LoVo (cell line): ENCODE results near the gene RERG.
A peak's percentile ranks its signal among the peaks of the same experiment; 100 is the strongest.
"Not testable (repeated sequence)": the region's sequence is repeated elsewhere in the genome, so short reads cannot be mapped to it uniquely, and the experiment has no call there.

ENCODE experiments used
- DNase-seq: peaks from one replicate; pipeline ENCODE4 v3.0.0-alpha.2; 2016; ENCODE audit warnings: low spot score

The RERG gene

DNA sequence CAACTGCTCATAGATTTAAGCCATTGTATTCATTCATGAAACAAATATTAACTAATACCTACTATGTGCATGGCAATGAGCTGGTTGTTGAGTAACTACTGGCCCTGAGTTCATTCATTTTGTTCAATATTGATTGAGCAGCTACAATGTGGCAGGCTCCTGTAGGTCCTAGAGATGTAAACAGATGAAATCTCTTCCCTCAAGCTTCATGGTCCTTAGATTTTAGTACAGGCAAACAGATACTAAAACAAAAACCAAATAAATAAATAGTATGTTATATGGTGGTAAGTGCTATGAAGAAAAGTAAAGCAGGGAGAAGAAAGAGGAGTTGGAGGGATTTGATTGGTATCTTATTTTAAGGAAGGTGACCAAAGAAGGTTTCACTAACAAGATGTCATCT is 77.8 kb downstream of the RERG start:
- DNase-seq, result no peak

DNA sequence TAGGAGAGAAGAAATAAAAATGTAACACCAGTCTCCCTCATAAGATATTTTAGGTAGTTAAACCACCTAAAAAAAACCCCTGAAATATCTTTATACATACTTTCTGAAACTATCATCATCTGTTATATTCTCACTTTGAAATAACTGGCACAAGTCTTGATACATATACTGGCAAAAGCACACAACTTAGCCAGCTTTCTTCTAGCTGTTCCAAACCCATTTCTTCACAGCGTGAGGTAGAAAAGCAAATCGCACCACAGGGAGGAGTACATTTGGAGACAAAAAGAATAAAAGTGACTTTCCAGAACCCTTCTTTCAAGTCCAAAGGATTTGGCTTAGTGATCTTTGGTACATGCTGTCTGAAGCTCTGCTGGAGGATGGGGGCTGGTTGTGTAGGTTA is 78.5 kb downstream of the RERG start:
- no peak for DNase-seq

DNA sequence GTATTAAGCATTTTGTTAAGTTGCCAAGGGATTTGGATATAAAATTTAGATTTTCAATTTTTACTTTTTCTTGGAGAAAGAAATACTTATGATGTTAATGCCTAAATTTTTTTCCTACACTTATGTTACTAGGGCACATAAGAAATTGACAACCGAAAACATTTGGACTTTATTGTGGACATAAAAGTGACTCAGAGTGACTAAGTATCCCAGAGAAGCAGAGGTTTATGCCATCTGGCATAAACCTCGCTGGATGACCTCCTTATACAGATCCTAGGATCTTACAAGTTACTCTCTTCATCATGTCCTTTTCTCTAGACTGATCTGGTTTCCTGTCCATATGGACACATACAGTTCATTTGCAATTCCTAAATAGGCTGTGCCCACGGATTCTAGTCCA is 89.8 kb downstream of the RERG start:
- peak; percentile 26 for DNase-seq

DNA sequence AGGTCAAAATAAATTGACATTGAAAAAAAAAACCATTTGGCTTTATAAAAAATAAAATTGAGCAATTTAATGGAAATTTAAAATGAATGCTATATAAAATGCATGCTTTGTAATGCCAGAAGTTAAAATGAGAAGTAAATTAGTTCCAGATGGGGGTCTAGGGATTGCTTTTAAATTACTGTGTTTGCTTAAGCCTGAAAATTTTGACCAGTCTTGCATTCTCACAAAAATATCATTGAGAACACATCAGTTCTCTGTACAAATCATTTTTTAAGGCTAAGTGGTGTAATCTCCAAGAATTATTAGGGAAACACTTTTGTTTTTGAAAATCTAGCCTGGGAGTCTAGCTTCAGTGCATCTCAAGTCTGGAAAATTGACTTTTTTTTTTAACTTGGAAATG is 90.7 kb downstream of the RERG start:
- DNase-seq, result no peak

DNA sequence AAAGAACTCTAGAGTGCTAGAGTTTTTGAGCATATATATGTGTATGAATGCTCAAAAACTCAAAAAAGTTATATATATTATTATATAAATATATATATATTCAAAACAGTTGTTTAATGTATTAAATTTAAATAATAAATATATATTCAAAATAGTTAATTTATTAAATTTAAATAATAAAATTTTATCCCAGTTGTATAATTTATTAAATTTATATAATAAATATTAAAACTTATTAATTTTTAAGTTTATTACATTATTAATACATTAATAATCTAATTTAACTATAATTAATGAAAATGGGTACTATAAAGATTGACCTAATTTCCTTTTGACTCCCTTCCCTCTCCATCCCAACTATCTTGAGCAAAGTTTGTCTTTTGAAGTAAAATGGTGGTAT is 97.8 kb downstream of the RERG start:
- no peak for DNase-seq

DNA sequence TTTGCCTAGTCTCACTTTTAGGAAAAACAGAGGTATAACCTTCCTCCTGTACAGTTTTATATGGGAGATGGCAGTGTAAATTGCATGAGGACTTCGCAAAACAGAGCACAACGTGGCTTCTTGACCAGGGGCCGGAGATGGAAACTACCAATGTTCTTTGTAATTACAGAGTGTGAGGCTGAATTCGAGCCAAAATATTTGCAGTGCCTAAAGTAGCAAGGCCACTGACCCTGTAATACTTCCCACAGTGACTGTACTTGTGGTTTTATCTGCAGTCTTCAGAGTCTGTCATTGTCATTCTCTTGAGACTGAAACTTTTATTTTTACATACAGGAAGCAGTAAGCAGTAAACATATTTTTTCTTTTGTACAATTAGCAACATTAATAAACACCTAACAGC is 98.9 kb downstream of the RERG start:
- DNase-seq, result no peak

DNA sequence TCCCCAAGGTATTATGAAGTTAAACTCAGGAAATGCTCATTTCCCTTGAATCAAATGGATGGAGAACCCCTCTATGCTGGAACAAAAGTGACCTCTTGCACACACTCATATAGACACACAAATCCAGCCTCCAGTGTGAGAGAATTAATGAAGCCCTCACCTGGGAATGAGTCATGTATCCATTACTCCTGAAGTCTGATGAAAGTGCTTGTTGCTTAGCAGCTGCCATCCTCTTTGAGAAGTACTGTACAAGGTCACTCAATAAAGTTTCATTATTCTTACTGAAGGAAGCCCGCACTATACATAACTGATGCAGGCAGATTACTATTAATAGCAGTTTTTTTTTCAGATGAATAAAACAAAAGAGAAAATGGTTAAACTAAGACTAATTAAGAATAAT is 102.3 kb downstream of the RERG start:
- DNase-seq, result no peak

DNA sequence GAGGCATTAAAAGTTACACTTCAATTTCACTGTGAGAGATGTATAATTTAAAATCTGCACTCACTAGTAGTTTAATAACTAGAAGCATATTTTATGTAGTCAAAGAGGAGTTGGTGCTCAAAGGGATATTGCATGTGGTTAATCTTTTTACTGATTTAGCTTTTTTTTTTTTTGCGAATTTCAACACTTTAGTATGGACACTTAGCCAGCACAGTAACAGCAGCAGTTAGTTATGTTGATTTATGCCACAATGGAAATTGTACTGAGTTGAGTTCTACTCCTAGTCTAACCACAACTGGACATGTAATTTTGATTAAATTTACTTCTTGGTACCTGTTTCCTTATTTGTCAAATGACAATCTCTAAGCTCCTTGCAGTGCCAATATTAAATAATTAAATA is 104.2 kb downstream of the RERG start:
- DNase-seq, result no peak

DNA sequence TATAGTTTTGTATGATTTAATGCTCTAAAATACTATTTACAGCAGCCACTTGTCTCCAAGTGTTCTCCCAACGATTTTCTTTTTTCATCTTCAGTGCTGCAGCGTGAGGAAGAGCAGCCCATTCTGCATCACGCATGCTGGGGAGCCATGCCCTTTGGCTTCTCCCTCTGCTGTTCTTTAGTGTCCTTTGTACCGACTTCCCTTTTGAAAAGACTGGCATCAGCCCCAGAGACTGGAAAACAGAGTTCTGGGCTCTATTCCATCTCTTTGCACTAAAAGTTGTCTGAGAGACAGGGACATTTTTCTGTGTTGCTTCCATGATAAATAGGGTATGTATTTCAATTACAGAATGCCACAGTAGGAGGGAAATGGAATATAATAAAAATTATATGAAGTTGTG is 105.1 kb downstream of the RERG start:
- no peak for DNase-seq

DNA sequence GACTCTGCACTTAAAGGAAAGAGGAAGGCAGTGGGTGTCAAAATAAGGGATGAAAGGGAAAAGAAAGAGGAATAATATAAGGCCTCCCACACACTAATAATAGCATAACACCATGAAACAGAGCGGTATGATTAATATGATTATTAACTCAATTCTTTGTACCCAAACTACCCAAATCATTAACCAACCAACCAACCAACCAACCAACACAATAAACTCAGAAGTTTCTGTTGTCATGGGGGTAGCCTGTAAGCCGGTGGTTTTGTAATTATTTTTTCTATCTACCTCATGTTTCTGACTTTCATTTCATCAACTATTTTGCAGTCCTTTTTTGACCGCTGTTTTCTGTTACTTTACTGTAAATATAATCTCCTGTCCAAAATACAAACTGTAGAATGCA is 105.8 kb downstream of the RERG start:
- no peak for DNase-seq

DNA sequence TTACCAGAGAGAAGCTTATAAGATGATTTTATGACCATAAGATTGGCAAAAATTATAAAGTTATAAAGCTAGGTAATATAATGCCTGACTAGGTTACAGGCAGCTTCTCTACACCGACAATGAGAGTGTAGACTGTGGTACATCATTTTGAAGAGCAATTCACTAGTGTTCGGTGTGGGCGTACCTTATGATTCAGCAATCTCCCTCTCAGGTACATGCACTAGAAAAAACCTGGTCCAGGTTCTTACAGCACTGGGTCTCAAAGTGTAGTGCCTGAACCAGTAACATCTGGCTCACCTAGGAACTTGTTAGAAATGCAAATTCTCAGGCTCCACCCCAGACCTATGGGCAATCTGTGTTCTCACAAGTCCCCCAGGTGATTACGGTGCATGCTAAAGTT is 106.7 kb downstream of the RERG start:
- DNase-seq, result no peak

DNA sequence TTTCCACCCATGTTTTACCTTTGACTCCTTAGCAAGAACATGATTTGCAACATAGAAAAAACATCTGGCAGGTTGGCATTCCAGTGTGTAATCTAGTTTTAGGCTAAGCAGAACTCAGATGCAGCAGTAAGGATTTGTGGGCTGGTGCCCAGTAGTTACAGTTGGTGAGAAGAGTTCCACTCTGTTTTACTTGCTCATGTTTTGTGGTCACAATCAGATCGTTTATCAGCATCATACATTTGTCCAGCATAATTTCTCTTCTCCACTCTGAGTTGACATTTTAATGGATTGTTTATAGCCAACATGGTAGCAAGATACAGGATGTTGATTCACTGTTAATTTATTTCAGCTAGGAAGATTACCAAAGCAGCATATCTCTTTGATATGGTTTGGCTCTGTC is 128.4 kb downstream of the RERG start:
- DNase-seq, result no peak

DNA sequence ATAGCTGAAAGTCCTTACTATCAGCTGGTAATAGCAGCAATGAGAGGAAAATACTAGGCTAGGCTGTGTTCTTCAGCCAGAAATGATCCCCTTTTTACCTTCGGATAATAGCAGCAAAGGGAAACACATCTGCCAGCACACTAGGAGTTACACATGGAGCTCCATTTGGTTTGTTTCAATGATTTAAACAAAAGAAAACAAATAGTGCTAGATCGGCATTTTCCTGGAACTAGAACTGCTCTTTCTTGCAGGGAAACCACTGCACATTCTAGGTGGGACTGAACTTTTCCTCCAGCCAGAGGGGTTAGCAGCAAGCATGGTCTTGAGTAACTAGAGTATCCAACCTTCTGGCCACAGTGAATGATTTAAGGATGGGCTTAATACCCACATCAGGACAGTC is 130.8 kb downstream of the RERG start:
- no peak for DNase-seq

DNA sequence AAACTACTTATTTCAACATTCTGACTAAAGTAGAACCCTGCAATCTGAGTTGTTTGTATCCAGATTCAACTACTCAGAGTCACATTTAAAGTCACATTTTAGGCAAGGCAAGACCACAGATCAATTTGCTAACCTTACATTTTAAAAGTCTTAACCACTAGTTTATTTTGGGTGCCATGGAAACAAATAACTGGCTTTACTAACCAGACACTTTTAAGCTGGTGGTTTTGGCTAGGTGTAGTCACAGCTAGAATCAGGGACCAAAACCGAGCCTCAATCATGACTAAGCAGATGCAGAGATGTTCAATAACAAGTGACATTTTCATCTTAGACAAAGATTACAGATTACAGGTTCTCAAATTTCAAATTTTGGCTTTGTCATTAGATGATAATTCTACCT is 133.1 kb downstream of the RERG start:
- no peak for DNase-seq

DNA sequence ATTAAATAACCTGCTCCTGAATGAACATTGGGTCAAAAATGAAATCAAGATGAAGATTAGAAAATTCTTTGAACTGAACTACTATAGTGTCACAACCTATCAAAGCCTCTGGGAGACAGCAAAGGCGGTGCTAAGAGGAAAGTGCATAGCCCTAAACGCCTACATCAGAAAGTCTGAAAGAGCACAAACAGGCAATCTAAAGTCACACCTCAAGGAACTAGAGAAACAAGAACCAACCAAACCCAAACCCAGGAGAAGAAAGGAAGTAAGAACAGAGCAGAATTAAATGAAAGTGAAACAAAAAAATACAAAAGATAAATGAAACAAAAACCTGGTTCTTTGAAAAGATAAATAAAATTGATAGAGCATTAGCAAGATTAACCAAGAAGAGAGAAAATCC is 143.5 kb downstream of the RERG start:
- DNase-seq, result not testable (repeated sequence)

DNA sequence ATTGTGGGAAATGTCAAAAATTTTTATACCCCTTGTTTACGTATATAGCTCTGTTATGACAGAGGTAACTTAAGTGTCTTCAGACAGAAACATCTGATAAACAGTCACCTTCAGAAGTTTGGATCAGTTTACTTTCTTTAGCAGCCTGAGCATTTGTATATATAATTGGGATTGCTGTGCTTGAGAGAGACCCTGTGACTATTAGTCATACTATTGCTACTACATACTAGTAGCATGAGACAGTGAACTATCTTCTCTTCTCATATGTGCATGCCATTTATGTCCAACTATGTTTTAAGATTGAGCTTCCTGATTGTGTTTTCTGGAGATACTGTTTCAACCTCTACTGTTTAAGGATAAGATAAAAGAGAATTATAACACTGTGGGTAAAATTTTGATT is 146.9 kb downstream of the RERG start:
- DNase-seq, result no peak

DNA sequence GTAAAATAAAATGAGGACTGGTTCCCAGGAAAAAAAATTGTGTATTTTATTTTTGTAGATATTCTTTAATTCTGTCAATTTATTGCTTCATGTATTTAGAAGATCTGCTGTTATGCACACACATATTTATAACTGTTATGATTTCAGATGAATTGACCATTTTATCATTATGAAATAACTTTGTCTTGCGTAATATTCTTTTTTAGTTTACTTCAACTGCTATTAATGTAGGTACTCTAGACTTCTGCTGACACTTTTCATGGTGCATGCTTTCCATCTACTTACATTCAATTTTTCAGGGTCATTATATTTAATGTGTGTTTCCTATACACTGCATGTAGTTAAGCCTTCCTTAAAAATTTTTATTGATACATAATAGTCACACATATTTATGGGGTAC is 162.1 kb downstream of the RERG start:
- DNase-seq, result no peak
